ENCODE data around the gene SLC7A9. TPM values are rescaled to one million over a fixed set of nuclear protein-coding genes. Genes with fewer than 3 reads are reported as not detected.

The SLC7A9 gene
- total and polyA plus RNA-seq, 2 experiments from 2014 or later = 0.19 TPM; not detected in 1

- TF ChIP-seq ETS1 (IDR thresholded peaks at IDR 0.05) (no peak), CREB1 (CRISPR knock-in tag; IDR thresholded peaks at IDR 0.05; ENCODE audit: low read depth) (no peak), JUNB (IDR thresholded peaks at IDR 0.05; ENCODE audit: unreplicated experiment) (no peak), STAT1 (IDR thresholded peaks at IDR 0.05; ENCODE audit: unreplicated experiment) (no peak)
These were observed 25.8 kb downstream of the SLC7A9 start (continued) for GRCh38 chr19:32843716-32844245.

- Mint-ChIP-seq H3K36me3 (ENCODE audit: low read depth) (peaks cover 14% of the 10 kb centered on the region; the same call in 1 of the 3 replicates), H3K27me3 (ENCODE audit: insufficient read depth, low read depth, poor library complexity) (peaks cover 6% of the 10 kb centered on the region)
- H3K27ac ChIP-seq (ENCODE audit: low read depth) = no peak overlapping the region
These were observed 27.5 kb downstream of the SLC7A9 start for GRCh38 chr19:32842061-32842460.

GRCh38 chr19:32837531-32837930 is 32.0 kb downstream of the SLC7A9 start:
- ATAC-seq = no peak
- no peaks in the 10 kb centered on the region for H3K4me1 Mint-ChIP-seq
- TF ChIP-seq EZH2 (IDR thresholded peaks at IDR 0.05; ENCODE audit: low read depth, unreplicated experiment) (no peak), NANOG (IDR thresholded peaks at IDR 0.05; ENCODE audit: borderline replicate concordance) (no peak), JUNB (IDR thresholded peaks at IDR 0.05; ENCODE audit: unreplicated experiment) (no peak), EZH2phosphoT487 (IDR thresholded peaks at IDR 0.05; ENCODE audit: unreplicated experiment) (no peak), CTCF (conservative IDR thresholded peaks at IDR 0.05; ENCODE audit: low read depth in 2 of 2) (no peak), CREB1 (CRISPR knock-in tag; IDR thresholded peaks at IDR 0.05; ENCODE audit: low read depth) (no peak), POLR2AphosphoS5 (IDR thresholded peaks at IDR 0.05; ENCODE audit: low read depth) (no peak), ZNF331 (CRISPR knock-in tag; IDR thresholded peaks at IDR 0.05; ENCODE audit: low read depth) (no peak), ZNF114 (CRISPR knock-in tag; IDR thresholded peaks at IDR 0.05) (no peak), STAT1 (IDR thresholded peaks at IDR 0.05; ENCODE audit: unreplicated experiment) (no peak), REST (IDR thresholded peaks at IDR 0.05; ENCODE audit: unreplicated experiment) (no peak)

More at GRCh38 chr19:32842061-32842460, 27.5 kb downstream of the SLC7A9 start:
- H3K4me2 ChIP-seq = no peak overlapping the region
- no peak for DNase-seq (ENCODE audit: low spot score)
- no peaks in the 10 kb centered on the region for H3K79me2 ChIP-seq (replicated peaks; ENCODE audit: insufficient read depth)
- H3F3A ChIP-seq (replicated peaks; ENCODE audit: low read depth) = no peaks in the 10 kb centered on the region
- no peak for TF ChIP-seq ETS1 (IDR thresholded peaks at IDR 0.05)
- no peak for TF ChIP-seq CREB1 (CRISPR knock-in tag; IDR thresholded peaks at IDR 0.05; ENCODE audit: low read depth)
- no peak for TF ChIP-seq EZH2 (IDR thresholded peaks at IDR 0.05; ENCODE audit: low read depth, unreplicated experiment)
- TF ChIP-seq JUNB (IDR thresholded peaks at IDR 0.05; ENCODE audit: unreplicated experiment) = no peak
- H3K36me3 ChIP-seq (ENCODE audit: insufficient read depth) = no peaks in the 10 kb centered on the region; the same call in 1 of the 2 replicates
- no peak for ATAC-seq
- H2AFZ ChIP-seq = no peak overlapping the region
- 0 out of 2 replicates have a peak, but pooled peaks cover 2% of the 10 kb centered on the region for H3K9me2 ChIP-seq (ENCODE audit: insufficient read depth)
- peaks cover 43% of the 10 kb centered on the region for H3K9me3 Mint-ChIP-seq
- H3K27me3 ChIP-seq (ENCODE audit: insufficient read depth) = no peaks in the 10 kb centered on the region
- no peaks in the 10 kb centered on the region for H3K4me1 ChIP-seq (ENCODE audit: insufficient read depth)
- H3K4me1 Mint-ChIP-seq = no peaks in the 10 kb centered on the region
- no peaks in the 10 kb centered on the region for H4K20me1 ChIP-seq (replicated peaks; ENCODE audit: insufficient read depth)
- no peak overlapping the region for H3K27ac Mint-ChIP-seq
- H3K4me3 Mint-ChIP-seq = no peak overlapping the region
- H3K4me3 ChIP-seq = no peak overlapping the region

More at GRCh38 chr19:32837531-32837930, 32.0 kb downstream of the SLC7A9 start:
- H3K4me2 ChIP-seq = no peak overlapping the region
- Mint-ChIP-seq H3K4me3 (no peak overlapping the region), H3K36me3 (ENCODE audit: low read depth) (no peaks in the 10 kb centered on the region), H3K9me3 (peaks cover 11% of the 10 kb centered on the region), H3K27ac (no peak overlapping the region), H3K27me3 (ENCODE audit: insufficient read depth, low read depth, poor library complexity) (peaks cover 2% of the 10 kb centered on the region)
- no peak overlapping the region for H2AFZ ChIP-seq
- no peaks in the 10 kb centered on the region for H3K4me1 ChIP-seq (ENCODE audit: insufficient read depth)
- DNase-seq (ENCODE audit: low spot score) = no peak
- H3K27ac ChIP-seq (ENCODE audit: low read depth) = no peak overlapping the region
- H3K36me3 ChIP-seq (ENCODE audit: insufficient read depth) = no peaks in the 10 kb centered on the region
- no peaks in the 10 kb centered on the region for H3K27me3 ChIP-seq (ENCODE audit: insufficient read depth)
- no peaks in the 10 kb centered on the region for H3K79me2 ChIP-seq (replicated peaks; ENCODE audit: insufficient read depth)
- H3K4me3 ChIP-seq = no peak overlapping the region
- H3F3A ChIP-seq (replicated peaks; ENCODE audit: low read depth) = no peaks in the 10 kb centered on the region
- H3K9me2 ChIP-seq (ENCODE audit: insufficient read depth) = 0 out of 2 replicates have a peak, but pooled peaks cover 2% of the 10 kb centered on the region
- H4K20me1 ChIP-seq (replicated peaks; ENCODE audit: insufficient read depth) = no peaks in the 10 kb centered on the region

Measured in GM23338 (cell line).